ENCODE results near the gene TMEM182. TPM values are rescaled to one million over a fixed set of nuclear protein-coding genes. Genes with fewer than 3 reads are reported as not detected.

TMEM182 gene, protein sequence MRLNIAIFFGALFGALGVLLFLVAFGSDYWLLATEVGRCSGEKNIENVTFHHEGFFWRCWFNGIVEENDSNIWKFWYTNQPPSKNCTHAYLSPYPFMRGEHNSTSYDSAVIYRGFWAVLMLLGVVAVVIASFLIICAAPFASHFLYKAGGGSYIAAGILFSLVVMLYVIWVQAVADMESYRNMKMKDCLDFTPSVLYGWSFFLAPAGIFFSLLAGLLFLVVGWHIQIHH
- 1.1 and 1.3 TPM in 2 replicates for total RNA-seq

GRCh38 chr2:102761763-102762162 lies at the start of gene TMEM182:
Gene TMEM182, plus strand, starts transcription at chr2:102762031. Its CDS starts 187 bp downstream, at chr2:102762218.

Other genes starting within 250 kb of the TMEM182 start
- gene SLC9A2, start 142.5 kb upstream of the TMEM182 start, total RNA-seq = not detected in 2 replicates